ENCODE results near the gene NTM.

GRCh38 chr11:131764126-131764525, 393.7 kb downstream of the NTM start:
- TF ChIP-seq, protein P1, sequence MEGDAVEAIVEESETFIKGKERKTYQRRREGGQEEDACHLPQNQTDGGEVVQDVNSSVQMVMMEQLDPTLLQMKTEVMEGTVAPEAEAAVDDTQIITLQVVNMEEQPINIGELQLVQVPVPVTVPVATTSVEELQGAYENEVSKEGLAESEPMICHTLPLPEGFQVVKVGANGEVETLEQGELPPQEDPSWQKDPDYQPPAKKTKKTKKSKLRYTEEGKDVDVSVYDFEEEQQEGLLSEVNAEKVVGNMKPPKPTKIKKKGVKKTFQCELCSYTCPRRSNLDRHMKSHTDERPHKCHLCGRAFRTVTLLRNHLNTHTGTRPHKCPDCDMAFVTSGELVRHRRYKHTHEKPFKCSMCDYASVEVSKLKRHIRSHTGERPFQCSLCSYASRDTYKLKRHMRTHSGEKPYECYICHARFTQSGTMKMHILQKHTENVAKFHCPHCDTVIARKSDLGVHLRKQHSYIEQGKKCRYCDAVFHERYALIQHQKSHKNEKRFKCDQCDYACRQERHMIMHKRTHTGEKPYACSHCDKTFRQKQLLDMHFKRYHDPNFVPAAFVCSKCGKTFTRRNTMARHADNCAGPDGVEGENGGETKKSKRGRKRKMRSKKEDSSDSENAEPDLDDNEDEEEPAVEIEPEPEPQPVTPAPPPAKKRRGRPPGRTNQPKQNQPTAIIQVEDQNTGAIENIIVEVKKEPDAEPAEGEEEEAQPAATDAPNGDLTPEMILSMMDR (IDR thresholded peaks at IDR 0.05), result no peak
- TF ChIP-seq ZFX (IDR thresholded peaks at IDR 0.05; ENCODE audit: borderline replicate concordance), result no peak
